Astrocyte of the spinal cord (primary cell): ENCODE results near the gene ANKRD31.

Experiments used
- DNase-seq: peaks from one replicate; pipeline ENCODE4 v3.0.0; 2011; ENCODE audit warnings: low read depth, low spot score
- H3K4me3 ChIP-seq: 2 replicates; pipeline ENCODE4 v1.5.1; 2011; ENCODE audit warnings: low read depth, mild to moderate bottlenecking, low read length, moderate library complexity
- in situ Hi-C: cut with HindIII; loops from 2 replicates; pipeline ENCODE4 v1.10.0; 2017; ENCODE audit warnings: low sequenced_read_pairs
- TF ChIP-seq, protein P1 (sequence below): IDR thresholded peaks from 2 replicates; pipeline ENCODE4 v1.5.1; 2012; ENCODE audit warnings: low read depth, mild to moderate bottlenecking, low read length, inconsistent platforms

The ANKRD31 gene

GRCh38 chr5:75072061-75072460 is 164.6 kb downstream of the ANKRD31 start:
- in situ Hi-C loops, result no loop called here
- TF ChIP-seq, protein P1, sequence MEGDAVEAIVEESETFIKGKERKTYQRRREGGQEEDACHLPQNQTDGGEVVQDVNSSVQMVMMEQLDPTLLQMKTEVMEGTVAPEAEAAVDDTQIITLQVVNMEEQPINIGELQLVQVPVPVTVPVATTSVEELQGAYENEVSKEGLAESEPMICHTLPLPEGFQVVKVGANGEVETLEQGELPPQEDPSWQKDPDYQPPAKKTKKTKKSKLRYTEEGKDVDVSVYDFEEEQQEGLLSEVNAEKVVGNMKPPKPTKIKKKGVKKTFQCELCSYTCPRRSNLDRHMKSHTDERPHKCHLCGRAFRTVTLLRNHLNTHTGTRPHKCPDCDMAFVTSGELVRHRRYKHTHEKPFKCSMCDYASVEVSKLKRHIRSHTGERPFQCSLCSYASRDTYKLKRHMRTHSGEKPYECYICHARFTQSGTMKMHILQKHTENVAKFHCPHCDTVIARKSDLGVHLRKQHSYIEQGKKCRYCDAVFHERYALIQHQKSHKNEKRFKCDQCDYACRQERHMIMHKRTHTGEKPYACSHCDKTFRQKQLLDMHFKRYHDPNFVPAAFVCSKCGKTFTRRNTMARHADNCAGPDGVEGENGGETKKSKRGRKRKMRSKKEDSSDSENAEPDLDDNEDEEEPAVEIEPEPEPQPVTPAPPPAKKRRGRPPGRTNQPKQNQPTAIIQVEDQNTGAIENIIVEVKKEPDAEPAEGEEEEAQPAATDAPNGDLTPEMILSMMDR, result no peak
- DNase-seq, result no peak
- no peak overlapping the region for H3K4me3 ChIP-seq

DNA sequence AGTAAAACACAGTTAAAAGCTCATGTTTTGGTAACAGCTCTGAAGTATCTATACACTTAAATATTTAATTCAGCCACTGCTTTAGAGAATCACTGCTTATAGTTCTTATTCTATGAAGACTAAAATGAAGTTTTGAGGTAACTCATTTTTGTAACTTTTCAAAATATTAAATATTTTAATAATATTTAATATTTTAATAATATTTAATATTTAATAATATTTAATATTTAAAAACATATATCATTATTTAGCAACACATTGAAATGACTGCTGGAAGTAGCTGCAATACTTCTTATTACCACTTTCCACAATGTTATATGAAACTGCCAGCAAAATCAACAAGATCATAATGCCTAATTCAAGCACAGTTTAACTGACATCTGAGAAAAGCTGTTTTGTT is 165.6 kb downstream of the ANKRD31 start:
- in situ Hi-C loops, result no loop called here
- no peak for DNase-seq
- TF ChIP-seq, protein P1, result no peak
- H3K4me3 ChIP-seq, result no peak overlapping the region

DNA sequence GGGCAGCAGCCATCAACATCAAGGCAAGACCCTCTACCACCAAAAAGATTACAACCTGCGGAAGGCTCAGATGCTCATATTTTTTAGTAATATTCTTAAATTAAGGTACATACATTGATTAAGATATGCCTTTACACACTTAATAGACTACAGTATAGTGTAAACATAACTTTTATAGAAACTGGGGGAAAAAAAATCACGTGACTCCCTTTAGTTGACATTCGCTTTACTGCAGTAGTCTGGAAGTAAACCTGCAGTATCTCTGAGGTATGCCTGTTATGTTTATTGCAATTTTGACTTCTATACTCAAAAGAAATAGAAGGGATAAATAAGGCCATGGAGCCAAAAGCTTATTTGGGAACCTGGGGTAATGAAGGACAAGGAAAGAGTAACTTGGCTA is 169.2 kb downstream of the ANKRD31 start:
- no peak for DNase-seq
- in situ Hi-C loops, result no loop called here
- no peak overlapping the region for H3K4me3 ChIP-seq
- TF ChIP-seq, protein P1, result no peak

GRCh38 chr5:75062925-75063531 is 173.7 kb downstream of the ANKRD31 start:
- no peak overlapping the region for H3K4me3 ChIP-seq
- no peak for DNase-seq
- TF ChIP-seq, protein P1, result no peak
- in situ Hi-C loops, result no loop called here

GRCh38 chr5:75059912-75060545 is 176.6 kb downstream of the ANKRD31 start:
- no peak overlapping the region for H3K4me3 ChIP-seq
- DNase-seq, result no peak
- TF ChIP-seq, protein P1, result no peak
- in situ Hi-C loops, result no loop called here

GRCh38 chr5:75058986-75059535 is 177.6 kb downstream of the ANKRD31 start:
- in situ Hi-C loops, result no loop called here
- no peak for DNase-seq
- H3K4me3 ChIP-seq, result no peak overlapping the region

More at GRCh38 chr5:75058986-75059535, 177.6 kb downstream of the ANKRD31 start:
- TF ChIP-seq, protein P1, result no peak
